CMK (cell line): Measurements from ENCODE around the gene TBC1D16.
"Not testable (repeated sequence)": the region's sequence is repeated elsewhere in the genome, so short reads cannot be mapped to it uniquely, and the experiment has no call there.

Experiments
- DNase-seq: peaks from one replicate; pipeline ENCODE4 v3.0.0-alpha.2; 2010; ENCODE audit warnings: low read depth

Gene TBC1D16

DNA sequence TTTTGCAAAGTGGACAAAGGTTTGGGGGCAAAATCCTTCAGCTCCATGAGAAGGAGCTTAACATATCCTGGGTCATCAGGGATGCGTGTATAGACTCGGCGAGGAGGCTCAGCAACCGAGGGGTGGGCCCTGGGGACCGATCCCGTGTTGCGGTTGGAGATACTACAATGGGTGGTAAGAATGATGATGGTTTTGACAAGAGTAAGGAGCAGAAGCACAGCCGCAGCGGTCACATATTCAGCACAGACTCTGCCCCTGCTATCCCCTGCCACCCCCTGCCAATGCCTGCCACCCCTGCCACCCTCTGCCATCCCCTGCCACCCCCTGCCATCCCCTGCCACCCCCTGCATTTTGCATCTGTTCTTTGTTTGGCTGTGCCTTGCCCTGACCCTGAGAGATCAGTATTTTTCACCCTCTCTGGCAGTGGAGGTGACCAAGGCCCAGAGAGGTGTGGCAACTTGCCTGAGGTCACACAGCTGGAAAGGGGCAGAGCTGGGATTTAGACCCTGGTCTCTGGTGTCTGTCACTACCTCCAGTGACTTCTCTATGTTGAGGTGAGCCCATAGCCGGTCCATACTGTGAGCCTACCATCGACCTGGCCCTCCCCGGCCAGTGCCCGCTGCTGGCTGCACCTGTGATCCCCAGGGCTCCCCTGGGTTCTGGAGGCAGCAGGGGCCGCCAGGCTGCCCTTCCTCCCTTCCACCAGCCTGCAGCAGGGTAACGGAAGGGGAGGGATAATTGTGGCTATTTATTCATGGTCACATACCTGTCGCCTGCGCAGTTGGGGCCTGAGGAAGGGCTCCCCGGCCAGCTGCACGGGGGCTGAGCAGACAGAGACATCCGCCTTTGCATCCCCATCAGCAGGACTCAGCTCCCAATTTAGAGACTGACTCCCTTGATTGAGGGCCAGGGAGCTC is 121.5 kb downstream of the TBC1D16 start:
- DNase-seq: no peak

DNA sequence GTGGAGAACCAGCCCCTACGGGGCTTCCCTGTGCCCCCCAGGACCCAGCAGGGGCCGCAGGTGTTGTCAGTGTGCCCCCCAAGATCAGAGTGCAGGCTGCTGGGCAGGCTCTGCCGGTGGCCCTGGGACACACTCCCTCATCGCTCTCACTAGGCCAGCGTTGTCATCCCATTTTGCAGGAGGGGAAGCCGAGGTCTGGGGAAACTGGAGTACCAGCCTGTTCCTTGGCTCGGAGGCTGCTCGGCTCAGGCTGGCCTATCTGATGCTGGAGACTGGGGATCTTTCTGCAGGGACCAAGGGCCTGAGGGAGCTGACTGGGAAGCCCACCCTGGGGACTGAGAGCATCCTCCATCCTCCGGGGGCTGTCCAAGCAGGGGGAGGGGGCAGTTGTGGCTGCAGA is 122.2 kb downstream of the TBC1D16 start:
- DNase-seq: no peak

DNA sequence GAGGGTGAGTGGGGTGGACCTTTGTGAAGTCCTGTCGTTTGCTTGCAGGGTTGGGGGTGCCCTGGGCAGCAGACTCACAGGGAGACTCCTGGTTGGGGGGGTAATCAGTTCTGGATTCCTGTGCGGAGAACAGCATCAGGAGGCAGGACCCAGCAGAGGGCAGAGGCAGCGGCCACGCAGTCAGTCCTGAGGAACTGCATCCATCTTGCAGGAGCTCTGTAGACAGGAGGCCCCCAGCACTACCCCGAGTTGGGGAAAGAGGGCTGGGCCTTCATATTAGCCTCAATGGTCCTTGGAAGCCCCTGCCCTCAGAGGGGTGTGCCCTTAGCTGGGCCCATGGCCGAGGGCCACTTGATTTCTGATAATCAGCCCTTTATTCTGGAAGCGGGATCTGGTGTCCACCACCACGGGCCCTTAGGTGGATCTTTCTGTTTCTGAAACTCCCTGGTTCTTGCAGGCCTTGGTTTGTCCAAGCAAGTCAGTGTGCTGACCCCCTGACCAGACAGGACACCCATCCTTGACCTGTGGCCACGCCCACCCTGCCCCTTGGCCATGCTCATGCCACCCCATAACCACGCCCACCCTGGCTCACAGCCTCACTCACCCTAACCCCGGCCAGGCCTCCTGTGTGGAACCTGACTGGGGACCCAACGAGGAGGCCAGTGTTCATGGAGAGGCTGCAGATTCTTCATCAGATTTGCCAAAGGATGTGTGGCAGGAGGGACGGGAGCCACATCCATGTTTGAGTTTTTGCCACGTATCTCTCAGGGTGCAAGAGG is 122.9 kb downstream of the TBC1D16 start:
- no peak for DNase-seq

DNA sequence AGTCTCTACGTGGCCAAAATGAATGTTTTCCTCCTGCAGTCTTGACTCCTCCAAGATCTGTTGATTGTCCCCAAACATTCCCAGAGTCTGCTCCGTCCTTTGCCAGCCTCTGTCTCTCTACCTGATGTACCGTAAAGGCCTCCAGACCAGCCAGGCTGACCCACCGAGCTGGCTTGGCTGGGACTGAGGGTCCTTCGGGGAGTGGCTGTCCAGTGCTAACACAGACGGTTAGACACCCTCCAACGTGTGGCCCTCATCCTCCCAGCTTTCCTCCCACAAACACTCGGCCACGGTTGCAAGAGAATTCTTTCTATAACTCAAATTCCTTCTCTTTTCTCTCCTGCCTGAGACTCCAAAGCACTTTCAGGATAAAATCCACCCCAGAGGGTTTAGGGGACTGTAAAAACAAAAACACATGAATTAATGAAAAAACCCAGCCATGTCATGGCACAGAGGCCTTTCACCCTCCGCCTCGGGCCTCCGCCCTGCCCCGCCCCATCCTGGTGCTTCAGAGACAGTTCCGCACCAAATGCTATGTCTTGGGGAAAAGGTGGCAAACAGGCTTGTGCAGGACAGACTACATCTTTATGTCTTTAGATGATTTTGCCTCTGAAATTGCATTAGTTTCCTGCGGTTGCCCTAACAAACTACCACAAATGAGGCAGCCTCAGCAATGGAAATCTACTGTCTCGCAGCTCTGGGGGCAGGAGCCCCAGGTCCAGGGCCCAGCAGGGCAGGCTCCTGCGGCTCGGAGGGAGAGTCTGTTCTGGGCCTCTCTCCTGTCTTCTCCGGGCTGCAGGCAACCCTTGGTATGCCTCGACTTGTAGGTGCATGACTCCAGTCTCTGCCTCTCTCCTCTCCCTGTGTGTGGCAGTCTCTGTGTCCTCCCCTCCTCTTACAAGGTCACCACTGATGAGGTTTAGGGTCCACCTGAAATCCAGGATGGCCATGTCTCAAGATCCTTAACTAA is 124.0 kb downstream of the TBC1D16 start:
- no peak for DNase-seq

DNA sequence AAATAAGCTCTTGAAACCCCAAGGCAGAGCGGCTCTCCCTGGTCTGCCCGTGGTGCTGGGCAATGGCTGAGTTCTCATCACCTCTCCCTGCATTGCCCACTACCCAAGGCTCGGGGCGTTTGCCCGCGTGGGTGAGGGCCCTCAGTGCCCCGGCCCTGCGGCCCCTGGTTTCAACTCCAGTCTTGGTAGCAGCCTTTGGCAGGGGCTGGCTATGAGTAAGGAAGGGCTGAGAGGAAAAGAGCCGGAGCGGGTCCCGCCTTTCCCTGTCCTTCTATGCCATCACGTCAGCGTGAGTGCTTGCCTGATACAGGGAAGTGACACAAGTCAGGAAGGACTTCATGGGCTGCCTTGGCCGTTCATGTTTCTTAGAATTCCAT is 124.7 kb downstream of the TBC1D16 start:
- no peak for DNase-seq

DNA sequence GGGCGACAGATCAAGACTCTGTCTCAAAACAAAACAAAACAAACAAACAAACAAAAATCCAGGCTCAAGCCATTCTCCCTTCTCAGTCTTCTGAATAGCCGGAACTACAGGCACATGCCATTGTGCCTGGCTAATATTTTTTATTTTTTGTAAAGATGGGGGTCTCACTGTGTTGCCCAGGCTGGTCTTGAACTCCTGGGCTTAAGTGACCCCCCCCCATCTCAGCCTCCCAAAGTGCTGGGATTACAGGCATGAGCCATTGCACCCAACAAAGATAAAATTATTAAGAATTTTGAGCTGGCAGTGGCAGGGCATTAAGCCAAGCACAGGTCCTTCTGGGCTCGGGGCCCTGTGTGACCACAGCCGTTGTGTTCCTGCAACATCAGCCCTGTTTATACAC is 126.6 kb downstream of the TBC1D16 start:
- DNase-seq: no peak

DNA sequence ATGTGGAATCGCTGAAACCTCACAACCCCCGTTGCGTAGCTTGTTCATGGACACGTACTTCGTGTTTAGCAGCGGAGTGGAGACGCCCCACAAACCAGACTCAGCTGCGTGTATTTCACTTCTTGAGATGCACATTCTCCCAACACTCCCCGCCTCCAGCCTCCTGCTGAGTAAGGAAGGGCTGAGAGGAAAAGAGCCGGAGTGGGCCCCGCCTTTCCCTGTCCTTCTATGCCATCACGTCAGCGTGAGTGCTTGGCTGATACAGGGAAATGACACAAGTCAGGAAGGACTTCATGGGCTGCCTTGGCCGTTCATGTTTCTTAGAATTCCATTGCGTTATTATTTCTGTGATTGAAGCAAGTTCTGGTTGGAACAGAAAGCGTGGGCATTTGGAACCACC is 127.8 kb downstream of the TBC1D16 start:
- no peak for DNase-seq

DNA sequence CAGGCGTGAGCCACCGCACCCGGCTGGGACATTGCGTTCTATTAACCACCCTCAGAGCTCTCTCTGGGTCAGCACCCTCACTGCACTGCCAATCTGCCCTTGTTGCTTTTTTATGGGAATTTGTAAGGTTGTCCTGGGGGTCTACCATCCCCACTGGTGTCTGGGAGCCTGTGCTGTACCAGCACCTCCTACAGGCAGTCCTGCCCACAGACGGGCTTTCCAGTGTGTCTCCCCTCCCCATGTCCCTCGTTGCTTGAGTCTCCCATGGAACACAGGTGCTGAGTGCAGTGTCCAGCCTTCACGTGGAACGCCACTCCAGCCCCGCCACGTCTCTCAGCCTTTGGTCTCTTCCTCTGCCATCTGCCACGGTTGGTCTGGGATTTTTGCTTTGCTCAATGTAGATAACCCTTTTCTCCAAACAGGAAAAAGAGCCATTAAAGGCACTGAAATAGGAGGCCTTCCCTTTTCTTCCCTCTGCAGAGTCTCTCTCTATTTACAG is 128.4 kb downstream of the TBC1D16 start:
- no peak for DNase-seq

DNA sequence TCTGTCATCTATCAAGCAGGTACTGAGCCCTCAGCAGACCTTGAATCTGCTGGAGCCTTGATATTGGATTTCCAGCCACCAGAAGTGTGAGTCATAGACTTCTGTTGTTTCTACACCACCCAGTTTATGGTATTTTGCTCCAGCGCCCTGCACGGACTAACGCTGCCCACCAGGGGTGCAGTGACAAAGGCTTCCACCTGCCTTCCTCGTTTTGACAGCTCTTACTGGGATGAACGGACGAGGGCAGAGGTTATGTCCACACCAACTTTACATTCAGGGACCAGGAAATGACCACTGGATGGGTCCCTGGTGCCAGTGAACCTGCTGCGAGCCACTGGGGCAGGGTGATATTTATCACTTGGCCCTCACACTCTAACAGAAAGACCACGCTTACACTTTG is 129.8 kb downstream of the TBC1D16 start:
- DNase-seq: no peak

DNA sequence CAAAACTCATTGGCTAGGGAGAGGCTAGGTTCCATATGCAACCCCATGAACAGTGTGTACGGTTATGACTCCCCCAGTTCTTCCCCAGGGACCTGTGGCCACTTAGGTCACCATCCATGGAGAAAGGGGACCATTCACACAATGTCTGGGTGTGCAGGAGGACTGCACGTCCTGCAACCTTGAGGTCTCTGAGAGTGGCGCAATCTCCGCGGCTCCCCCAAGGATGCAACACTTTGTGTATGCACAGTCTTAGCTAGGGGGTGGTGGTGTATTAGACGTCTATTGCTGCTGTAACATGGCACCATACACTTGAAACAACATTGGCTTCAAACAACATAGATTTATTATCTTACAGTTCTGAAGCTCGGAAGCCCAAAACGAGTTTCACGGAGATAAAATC is 130.8 kb downstream of the TBC1D16 start:
- DNase-seq: no peak

DNA sequence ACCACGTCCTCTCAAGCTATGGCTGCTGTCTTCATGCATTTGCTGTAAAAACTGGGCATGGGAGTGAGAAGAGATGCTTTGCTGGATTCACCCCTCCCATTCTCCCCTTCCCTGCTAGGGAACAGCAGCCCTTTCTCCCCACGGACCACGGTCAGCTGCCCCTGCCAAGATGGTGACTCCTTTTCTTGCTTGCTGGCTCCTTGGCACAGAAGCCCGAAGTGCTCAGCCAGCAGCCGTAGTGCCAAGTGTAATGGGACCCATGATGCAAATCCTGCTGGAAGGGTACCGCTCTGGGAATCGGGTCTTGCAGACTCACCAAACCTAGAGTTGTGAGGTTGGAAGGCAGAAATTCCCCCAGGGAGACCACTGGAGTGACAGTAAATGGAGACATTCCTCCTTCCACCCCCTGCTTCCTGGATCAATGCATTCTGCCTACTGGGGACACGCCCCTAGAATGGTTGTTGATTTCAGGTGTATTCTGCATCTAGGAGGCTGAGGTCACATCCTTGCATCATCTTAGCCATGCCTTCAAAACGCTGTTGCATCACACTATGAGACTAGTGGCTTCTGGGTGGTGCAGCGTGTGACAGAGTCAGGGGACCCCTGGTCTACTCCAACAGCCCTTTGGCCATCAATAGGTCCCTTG is 133.4 kb downstream of the TBC1D16 start:
- DNase-seq: no peak

DNA sequence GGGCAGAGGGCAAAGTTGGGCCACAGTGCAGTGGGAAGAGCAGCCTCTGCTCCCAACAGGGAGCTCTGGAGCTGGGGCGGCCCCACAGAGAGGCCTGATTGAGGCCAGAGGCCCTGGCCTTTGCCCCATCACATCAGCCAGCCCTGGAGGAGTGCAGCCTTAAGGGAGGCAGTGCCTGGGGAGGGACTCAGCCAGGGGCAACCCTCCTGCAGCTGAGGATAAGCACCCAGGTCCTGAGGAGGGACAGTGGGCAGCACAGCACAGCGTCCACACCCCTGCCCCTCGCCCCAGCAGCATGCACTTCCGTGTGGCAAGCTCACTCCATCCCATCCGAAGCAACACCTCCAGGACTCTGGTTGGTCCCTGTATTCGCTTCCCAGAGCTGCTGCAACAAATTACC is 134.5 kb downstream of the TBC1D16 start:
- no peak for DNase-seq

DNA sequence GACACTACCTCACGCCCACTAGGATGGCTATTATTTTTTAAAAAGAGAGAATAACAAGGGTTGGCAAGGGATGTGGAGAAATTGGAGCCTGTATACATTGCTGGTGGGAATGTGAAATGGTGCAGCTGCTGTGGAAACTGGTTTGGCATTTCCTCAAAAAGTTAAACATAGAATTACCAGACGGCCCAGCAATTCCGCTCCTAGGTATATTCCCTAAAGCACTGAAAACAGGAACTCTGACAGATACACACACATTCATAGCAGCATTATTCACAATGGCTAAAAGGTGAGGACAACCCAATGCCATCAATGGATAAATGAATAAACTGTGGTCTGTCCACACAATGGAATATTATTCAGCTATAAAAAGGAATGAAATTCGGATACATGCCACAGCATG is 136.1 kb downstream of the TBC1D16 start:
- no peak for DNase-seq

DNA sequence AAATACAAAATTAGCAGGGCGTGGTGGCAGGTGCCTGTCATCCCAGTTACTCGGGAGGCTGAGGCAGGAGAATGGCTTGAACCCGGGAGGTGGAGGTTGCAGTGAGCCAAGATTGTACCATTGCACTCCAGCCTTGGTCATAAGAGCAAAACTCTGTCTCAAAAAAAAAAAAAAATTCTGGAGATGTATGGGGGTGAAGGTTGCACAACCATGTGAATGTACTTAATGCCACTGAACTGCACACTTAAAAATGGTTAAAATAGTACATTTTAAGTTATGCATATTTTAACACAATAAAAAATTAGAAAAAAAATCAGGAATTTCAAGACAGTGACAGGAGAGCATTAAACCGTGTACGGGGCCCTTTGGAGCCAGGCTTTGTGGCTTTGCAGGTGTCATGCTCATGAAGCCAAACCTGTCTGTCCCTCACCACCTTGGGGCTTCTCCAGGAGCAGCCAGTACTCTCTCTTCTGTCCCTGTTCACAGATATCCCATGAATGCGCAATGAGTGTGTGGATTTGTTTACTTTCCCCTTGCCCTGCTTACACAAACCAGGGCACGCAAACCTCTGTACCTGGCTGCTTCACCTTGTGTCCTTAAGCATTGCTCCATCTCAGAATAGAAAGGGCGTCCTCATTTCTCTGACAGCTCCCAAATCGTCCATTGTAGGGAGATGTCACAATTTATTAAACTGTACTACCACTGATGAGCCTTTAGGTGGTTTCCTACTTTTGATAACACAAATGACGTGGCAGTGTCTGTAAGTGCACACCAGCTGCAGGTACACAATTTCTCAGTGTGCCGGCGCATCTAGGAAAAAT is 138.2 kb downstream of the TBC1D16 start:
- no peak for DNase-seq

DNA sequence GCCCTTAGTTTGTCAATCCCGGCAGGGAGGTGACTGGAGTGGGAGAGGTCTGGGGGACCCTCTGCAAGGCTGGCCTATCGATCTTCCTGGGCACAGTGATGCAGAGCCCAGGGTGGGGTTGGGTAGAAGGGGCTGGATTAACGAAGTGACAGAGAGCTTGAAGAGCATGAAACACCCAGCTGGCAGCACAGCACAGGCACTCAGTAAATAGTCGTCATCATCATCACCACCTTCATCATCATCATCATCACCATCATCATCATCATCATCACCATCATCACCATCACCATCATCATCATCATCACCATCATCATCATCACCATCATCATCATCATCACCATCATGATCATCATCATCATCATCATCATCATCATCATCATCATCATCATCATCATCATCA is 142.2 kb downstream of the TBC1D16 start:
- DNase-seq: not testable (repeated sequence)

DNA sequence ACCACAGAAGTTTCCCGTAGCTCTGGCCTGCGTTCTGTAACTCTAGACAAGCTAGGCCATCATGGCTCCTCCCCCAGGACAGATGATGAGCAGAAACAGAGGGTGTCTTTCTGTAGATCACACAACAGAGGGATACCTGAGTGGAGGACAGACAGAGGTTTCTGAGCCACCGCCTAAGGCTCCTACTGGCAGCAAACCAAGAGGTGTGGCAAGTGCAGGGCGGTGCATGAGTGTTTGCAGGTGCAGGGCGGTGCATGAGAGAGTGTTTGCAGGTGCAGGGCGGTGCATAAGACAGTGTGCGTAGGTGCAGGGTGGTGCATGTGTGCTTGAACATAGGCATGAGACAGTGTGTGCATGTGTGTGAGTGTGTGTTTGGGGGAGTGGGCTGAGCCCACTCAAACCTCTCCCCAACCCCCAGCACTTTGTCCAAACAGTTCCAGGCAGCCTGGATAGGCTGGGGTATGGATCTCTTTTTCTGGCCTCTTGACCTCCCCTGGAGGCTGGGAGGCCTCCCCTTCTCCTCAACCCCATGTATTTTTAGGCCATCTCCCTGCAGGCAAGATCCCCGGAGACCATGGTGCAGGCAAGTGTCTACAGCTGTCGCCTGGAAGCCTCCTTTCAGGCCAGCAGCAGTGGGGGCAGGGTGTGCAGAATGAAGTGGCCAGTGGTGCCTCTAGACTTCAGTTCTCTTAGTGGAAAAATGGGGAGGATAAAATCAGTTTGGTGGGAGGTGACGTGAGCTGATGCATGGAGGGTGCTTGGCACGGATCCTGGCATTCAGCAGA is 143.0 kb downstream of the TBC1D16 start:
- DNase-seq: no peak

DNA sequence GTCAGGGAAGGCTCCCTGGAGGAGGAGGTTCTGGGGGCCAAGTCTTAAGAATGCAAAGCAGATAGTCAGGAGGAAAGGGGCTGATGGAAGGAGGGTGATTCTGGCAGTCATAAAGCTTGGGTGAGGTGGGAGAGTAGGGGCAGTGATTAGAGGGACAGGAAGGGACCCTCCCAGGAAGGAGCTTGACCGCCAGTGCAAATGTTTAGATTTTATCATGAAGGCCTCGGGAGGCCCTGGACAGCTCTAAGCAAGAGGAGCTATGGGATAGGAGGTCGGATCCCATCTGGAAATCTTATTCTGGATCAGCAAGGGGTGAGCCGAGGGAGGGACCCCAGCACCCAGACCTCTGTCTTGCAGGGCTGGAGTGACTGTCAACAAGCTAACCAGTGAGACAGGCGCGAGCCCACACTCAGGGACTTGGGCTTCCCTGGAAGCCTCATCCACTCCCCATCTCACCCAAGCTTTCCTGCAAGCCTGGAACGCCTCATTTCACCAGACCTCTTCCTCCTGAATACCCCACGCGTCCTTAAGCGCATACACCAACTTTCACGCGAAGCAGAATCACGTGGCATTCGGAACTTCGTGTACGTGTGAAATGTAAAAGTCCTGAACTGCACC is 144.4 kb downstream of the TBC1D16 start:
- no peak for DNase-seq

DNA sequence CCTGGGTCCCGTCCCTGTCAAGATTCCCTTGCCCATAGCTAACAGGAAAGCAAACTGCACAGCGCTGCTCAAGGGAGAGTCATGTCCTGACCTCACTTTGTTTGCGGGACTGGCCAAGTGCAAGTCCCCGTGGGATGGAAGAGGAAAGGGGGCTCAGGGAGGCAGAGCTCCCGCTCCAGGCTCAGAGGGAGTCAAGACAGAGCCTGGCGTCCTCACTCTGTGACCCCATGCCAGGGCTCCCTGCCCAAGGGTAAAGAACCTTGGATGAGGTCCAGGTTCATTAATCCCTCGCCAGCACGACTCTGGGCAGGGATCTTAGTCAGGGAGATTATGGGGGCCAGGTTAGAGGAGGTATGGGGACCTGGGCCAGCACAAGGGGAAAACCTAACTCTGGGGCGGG is 145.0 kb downstream of the TBC1D16 start:
- DNase-seq: no peak
